Endothelial cell of umbilical vein (primary cell): ENCODE results near the gene S100A9.

Source experiments
- EZH2 ChIP-seq: IDR thresholded peaks from 2 replicates; pipeline ENCODE4 v1.6.1; 2012; ENCODE audit warnings: borderline replicate concordance, low read depth, mild to moderate bottlenecking, moderate library complexity, low read length, inconsistent platforms; ENCODE audit not compliant: severe bottlenecking
- TF ChIP-seq, protein P1 (sequence below), 2 donors: IDR thresholded peaks; 1 replicate in 1 of 2; 2 replicates in 1 of 2; pipeline ENCODE4 v1.5.1; 2011; ENCODE audit warnings: low read length in 2 of 2, mild to moderate bottlenecking in 2 of 2, moderate library complexity in 2 of 2, control low read depth in 1 of 2, inconsistent platforms in 1 of 2, low read depth in 1 of 2; ENCODE audit not compliant: insufficient read depth in 1 of 2; ENCODE audit errors: extremely low read depth in 1 of 2

DNA sequence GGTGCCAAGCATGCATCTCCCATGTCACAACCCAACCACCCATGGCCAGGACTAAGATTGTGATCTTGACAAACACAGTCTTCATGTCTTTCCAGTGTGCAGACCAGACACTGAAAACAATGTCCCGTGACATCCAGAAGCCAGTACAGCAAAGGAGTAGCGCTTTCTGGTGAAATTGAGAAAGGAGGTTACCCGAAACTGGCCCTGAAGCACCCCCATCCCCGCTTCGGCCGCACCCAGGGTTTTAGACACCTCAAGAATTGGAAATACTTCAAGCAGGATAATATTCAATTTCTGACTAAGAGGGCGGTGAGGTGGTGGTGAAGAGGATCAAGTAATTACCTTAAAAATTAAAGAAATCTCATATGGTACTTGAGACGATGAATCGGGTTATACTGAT, 43.8 kb downstream of the S100A9 start:
- TF ChIP-seq, protein P1, sequence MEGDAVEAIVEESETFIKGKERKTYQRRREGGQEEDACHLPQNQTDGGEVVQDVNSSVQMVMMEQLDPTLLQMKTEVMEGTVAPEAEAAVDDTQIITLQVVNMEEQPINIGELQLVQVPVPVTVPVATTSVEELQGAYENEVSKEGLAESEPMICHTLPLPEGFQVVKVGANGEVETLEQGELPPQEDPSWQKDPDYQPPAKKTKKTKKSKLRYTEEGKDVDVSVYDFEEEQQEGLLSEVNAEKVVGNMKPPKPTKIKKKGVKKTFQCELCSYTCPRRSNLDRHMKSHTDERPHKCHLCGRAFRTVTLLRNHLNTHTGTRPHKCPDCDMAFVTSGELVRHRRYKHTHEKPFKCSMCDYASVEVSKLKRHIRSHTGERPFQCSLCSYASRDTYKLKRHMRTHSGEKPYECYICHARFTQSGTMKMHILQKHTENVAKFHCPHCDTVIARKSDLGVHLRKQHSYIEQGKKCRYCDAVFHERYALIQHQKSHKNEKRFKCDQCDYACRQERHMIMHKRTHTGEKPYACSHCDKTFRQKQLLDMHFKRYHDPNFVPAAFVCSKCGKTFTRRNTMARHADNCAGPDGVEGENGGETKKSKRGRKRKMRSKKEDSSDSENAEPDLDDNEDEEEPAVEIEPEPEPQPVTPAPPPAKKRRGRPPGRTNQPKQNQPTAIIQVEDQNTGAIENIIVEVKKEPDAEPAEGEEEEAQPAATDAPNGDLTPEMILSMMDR (IDR thresholded peaks at IDR 0.05; ENCODE audit: extremely low read depth in 1 of 2, insufficient read depth in 1 of 2, low read depth in 1 of 2, low read length in 2 of 2), result no peak
- TF ChIP-seq EZH2, result no peak
